GM21825 (cell line): Measurements from ENCODE around the gene TMUB1.

ENCODE experiments used
- ATAC-seq: cut with Tn5 transposase; IDR thresholded peaks from one replicate; pipeline ENCODE4 v1.9.1; 2021; ENCODE audit warnings: mild to moderate bottlenecking, moderate library complexity; ENCODE audit not compliant: unreplicated experiment

Gene TMUB1

GRCh38 chr7:151071032-151071866 is 12.0 kb downstream of the TMUB1 start:
- no peak for ATAC-seq

- ATAC-seq, result no peak
Observed at GRCh38 chr7:151070574-151070960, 12.7 kb downstream of the TMUB1 start.

GRCh38 chr7:151069841-151070573 is 13.3 kb downstream of the TMUB1 start:
- no peak for ATAC-seq

- no peak for ATAC-seq
Observed at GRCh38 chr7:151068069-151068773, 15.1 kb downstream of the TMUB1 start.

GRCh38 chr7:151066273-151066974 is 16.9 kb downstream of the TMUB1 start:
- ATAC-seq, result no peak

- no peak for ATAC-seq
Observed at GRCh38 chr7:151065516-151065915, 17.8 kb downstream of the TMUB1 start.

GRCh38 chr7:151064993-151065392 is 18.3 kb downstream of the TMUB1 start:
- ATAC-seq, result no peak

GRCh38 chr7:151064454-151064853 is 18.8 kb downstream of the TMUB1 start:
- ATAC-seq, result no peak

GRCh38 chr7:151063212-151063561 is 20.1 kb downstream of the TMUB1 start:
- no peak for ATAC-seq

- ATAC-seq, result no peak
Observed at GRCh38 chr7:151062399-151063211, 20.7 kb downstream of the TMUB1 start.

- ATAC-seq, result no peak
Observed at GRCh38 chr7:151062111-151062398, 21.2 kb downstream of the TMUB1 start.

- no peak for ATAC-seq
Observed at GRCh38 chr7:151061213-151062110, 21.8 kb downstream of the TMUB1 start.

GRCh38 chr7:151060416-151061212 is 22.7 kb downstream of the TMUB1 start:
- ATAC-seq, result no peak

- ATAC-seq, result no peak
Observed at GRCh38 chr7:151060113-151060415, 23.2 kb downstream of the TMUB1 start.

- peak; percentile 35 for ATAC-seq
Observed at GRCh38 chr7:151059367-151060112, 23.8 kb downstream of the TMUB1 start, which contains the start of gene SLC4A2. TSS of gene SLC4A2 (plus strand) at chr7:151059589. CDS start at chr7:151061988, 2,399 bp downstream.

GRCh38 chr7:151058781-151059366 is 24.4 kb downstream of the TMUB1 start:
- no peak for ATAC-seq

- peak; percentile 86 for ATAC-seq
Observed at GRCh38 chr7:151057989-151058780, 25.1 kb downstream of the TMUB1 start.
